GM19455 (cell line): ENCODE measurements around the gene FLYWCH2.
A peak's percentile ranks its signal among the peaks of the same experiment; 100 is the strongest.
"Not testable (repeated sequence)": the region's sequence is repeated elsewhere in the genome, so short reads cannot be mapped to it uniquely, and the experiment has no call there.

Experiments used
- ATAC-seq: cut with Tn5 transposase; IDR thresholded peaks from one replicate; pipeline ENCODE4 v1.9.1; 2021; ENCODE audit not compliant: unreplicated experiment

FLYWCH2 gene

DNA sequence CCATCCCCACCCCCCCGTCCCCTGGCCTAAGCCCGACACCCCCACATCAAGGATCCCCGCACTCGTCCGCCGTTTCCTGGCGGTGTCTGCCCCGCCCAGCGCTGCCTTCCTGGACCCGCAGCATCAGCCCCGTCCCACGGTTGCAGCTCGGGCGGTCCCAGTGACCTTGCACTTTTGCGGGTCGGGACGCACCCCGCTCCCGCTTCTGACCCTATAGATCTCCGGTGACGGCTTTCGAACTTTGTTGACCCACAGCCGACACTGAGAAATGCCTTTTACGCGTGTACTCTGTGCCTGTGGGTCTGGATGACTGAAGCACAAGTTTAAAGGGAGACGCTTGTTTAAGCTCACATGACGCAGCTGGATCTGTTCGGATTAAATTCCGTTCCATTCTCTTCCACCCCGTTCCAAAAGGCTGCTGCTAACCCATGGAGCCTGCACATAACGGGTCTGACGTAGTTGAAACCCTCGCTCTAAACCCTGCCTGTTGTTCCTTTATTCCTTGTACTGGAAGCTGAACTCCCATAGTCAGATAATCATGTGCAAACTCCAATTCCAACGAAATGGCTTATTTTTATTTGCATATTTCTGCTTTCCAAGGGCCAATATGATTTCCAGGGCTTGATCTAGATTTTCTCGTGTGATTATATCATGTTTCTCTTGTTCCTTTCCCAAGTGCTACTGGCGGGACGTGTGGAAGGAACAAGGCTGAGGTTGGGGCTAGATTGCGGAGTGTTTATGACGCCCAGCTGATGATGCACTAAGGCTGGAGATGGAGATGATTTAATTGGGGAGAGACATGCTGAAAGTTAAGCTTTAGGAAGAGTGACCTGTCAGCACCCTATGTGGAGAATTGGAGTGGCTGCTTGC, 29.6 kb downstream of the FLYWCH2 start:
- peak; percentile 32 for ATAC-seq

DNA sequence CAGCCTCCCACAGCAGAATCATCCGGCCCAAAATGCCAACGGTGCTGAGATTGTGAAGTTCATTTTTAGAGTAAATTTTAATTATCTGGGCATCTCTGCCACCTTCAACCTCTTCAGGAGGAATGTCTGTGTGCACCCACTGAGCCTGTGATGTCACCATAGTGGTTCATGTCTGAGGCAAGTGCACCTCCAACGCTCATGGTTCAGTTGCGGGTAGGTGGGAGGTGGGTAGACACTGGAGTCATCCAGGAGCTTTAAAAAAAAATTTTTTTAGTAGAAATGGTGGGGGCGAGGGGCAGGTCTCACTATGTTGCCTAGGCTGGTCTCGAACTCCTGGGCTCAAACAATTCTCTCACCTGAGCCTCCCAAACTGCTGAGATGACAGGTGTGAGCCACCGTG, 30.6 kb downstream of the FLYWCH2 start:
- ATAC-seq, result no peak

DNA sequence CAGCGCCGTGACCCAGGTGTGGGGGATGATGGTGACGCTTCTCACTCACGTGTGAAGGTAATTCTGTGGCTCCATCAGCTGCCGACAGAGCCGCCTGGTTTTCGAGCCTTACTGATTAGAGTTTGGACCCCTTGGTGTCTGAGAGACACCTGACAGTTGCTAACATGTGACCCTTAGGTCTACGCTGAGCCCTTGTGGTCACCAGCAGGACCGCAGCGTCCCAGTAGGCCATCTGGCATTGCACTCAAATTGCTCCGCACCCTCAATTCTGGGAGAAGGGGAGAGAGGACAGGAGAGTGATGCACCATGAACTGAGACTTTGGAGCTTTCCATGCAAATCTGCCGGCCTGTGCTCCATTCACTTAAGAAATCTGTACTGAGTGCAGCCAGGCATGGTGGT, 31.2 kb downstream of the FLYWCH2 start:
- no peak for ATAC-seq

- ATAC-seq, result no peak
Measured at GRCh38 chr16:2915196-2915929, 32.3 kb downstream of the FLYWCH2 start.

DNA sequence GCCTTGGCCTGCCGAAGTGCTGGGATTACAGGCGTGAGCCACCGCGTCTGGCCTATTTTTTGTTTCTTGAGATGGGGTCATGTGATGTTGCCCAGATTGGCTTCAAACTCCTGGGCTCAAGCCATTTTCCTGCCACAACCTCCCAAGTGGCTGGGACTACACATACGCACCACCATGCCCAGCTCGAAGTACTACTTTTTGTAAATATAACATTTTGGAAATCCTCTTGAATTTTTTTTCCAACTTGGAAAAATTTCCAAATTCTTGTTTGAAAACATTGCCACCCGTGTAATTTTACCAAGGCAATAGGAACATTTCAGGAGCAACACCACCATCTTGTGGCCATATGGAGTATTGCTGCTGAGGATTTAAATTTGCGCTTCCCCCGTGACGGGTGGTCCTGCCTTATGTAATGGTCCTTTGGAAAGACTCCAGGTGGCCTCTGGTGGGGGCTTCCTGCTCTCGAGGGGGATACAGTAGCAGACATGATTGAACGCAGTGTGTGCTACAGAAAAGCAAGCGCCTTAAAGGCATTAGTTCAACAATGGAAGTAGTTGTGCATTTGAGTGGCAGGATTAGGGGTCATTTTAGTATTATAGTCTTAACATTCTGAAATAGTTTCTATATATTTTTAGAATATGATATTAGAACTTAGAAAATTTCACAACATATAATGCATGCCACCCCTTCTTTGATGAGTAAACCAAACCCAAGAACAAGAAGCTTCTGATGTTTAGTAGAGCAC, 36.7 kb downstream of the FLYWCH2 start:
- no peak for ATAC-seq

GRCh38 chr16:2923481-2923880, 40.5 kb downstream of the FLYWCH2 start:
- no peak for ATAC-seq

- no peak for ATAC-seq
Measured at GRCh38 chr16:2924901-2925755, 42.1 kb downstream of the FLYWCH2 start.

- ATAC-seq, result no peak
Measured at GRCh38 chr16:2925951-2926649, 43.1 kb downstream of the FLYWCH2 start.

- ATAC-seq, result no peak
Measured at GRCh38 chr16:2926650-2926999, 43.6 kb downstream of the FLYWCH2 start.

- ATAC-seq, result no peak
Measured at GRCh38 chr16:2927010-2927646, 44.1 kb downstream of the FLYWCH2 start.

DNA sequence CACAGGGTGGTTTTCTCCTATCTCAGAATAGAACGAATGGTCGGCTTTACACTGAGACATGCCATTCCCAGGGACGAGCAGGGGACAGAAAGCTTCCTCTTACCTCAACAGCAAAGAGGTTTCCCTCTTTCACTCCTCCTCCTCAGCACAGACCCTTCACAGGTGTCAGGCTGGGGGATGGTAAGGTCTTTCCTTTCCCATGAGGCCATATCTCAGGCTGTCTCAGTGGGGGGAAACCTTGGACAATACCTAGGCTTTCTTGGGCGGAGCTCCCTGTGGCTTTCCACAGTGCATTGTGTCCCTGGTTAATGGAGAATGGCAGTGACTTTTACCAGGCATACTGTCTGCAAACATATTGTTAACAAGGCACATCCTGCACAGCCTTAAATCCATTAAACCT, 45.1 kb downstream of the FLYWCH2 start:
- ATAC-seq, result not testable (repeated sequence)

DNA sequence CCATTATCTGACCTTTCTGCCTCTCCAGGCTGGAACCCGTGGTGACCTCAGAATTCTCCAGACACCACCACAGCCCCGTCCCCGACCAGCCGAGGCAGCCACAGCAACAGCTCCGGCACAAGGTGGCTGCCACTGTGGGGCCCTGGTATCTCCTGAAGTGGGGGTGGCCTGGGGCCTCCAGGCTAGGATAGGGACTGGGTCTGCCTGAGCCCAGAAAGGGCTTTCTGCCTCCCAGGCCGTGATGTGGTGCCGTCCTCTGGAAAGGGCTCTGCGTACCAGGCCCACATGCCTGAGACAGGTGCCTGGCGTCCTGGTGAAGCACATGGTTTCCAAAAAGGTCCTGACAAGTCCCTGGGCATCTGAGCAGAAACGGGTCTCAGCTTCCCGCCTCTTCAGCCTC, 45.8 kb downstream of the FLYWCH2 start:
- ATAC-seq, result no peak

- no peak for ATAC-seq
Measured at GRCh38 chr16:2929693-2930092, 46.7 kb downstream of the FLYWCH2 start.

GRCh38 chr16:2930236-2930635, 47.2 kb downstream of the FLYWCH2 start:
- no peak for ATAC-seq

GRCh38 chr16:2931231-2931914, 48.4 kb downstream of the FLYWCH2 start:
- ATAC-seq, result not testable (repeated sequence)

DNA sequence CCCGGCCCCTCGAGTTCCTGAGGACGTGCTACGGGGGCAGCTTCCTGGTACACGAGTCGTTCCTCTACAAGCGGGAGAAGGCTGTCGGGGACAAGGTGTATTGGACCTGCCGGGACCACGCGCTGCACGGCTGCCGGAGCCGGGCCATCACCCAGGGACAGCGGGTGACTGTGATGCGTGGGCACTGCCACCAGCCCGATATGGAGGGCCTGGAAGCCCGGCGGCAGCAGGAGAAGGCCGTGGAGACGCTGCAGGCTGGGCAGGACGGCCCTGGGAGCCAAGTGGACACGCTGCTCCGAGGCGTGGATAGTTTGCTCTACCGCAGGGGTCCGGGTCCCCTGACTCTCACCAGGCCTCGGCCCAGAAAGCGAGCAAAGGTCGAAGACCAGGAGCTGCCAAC, 50.1 kb downstream of the FLYWCH2 start:
- no peak for ATAC-seq

GRCh38 chr16:2933701-2934100, 50.7 kb downstream of the FLYWCH2 start:
- no peak for ATAC-seq

DNA sequence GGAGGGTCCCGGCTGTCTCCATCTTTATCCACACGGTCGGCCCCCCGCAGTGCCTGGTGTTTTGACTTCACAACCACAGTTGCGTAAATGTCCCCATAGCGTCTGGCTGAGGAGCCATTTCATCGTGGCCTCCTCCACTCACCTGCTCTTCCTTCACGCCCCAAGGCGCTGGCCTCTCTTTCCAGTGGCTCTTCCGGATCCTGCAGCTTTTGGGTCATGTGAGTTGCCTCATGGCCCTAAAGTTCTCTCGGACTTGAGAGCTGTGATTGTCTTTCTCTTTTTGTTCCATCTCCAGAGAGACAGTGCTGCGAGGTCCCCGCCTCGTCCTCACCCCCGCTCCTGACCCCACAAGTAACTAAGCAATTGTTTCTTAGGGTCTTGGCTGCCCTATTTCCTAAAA, 51.4 kb downstream of the FLYWCH2 start:
- ATAC-seq, result no peak

- ATAC-seq, result no peak
Measured at GRCh38 chr16:2936436-2937011, 53.5 kb downstream of the FLYWCH2 start.
